IPS-15b (cell line): ENCODE data around the gene MYO1D.

Experiments used
- H3K27me3 ChIP-seq: one replicate; pipeline ENCODE4 v1.6.1; 2013; ENCODE audit warnings: low read length; ENCODE audit not compliant: control insufficient read depth, insufficient read depth
- H3K36me3 ChIP-seq: one replicate; pipeline ENCODE4 v1.6.1; 2013; ENCODE audit warnings: low read length; ENCODE audit not compliant: control insufficient read depth, insufficient read depth
- H3K4me1 ChIP-seq: one replicate; pipeline ENCODE4 v1.6.1; 2013; ENCODE audit warnings: mild to moderate bottlenecking, low read length; ENCODE audit not compliant: control insufficient read depth, insufficient read depth
- H3K4me3 ChIP-seq: one replicate; pipeline ENCODE4 v1.5.1; 2013; ENCODE audit warnings: low read depth, low read length
- H3K9ac ChIP-seq: one replicate; pipeline ENCODE4 v1.6.1; 2013; ENCODE audit warnings: low read depth, mild to moderate bottlenecking, low read length
- H3K9me3 ChIP-seq: one replicate; pipeline ENCODE4 v1.6.1; 2013; ENCODE audit warnings: mild to moderate bottlenecking, low read length; ENCODE audit not compliant: control insufficient read depth, insufficient read depth

Gene MYO1D

GRCh38 chr17:32481193-32481592, 395.7 kb downstream of the MYO1D start:
- no peaks in the 10 kb centered on the region for H3K27me3 ChIP-seq
- no peaks in the 10 kb centered on the region for H3K9me3 ChIP-seq
- peaks cover 31% of the 10 kb centered on the region for H3K36me3 ChIP-seq
- H3K4me1 ChIP-seq = peaks cover 8% of the 10 kb centered on the region
- no peak overlapping the region for H3K4me3 ChIP-seq
- no peak overlapping the region for H3K9ac ChIP-seq

DNA sequence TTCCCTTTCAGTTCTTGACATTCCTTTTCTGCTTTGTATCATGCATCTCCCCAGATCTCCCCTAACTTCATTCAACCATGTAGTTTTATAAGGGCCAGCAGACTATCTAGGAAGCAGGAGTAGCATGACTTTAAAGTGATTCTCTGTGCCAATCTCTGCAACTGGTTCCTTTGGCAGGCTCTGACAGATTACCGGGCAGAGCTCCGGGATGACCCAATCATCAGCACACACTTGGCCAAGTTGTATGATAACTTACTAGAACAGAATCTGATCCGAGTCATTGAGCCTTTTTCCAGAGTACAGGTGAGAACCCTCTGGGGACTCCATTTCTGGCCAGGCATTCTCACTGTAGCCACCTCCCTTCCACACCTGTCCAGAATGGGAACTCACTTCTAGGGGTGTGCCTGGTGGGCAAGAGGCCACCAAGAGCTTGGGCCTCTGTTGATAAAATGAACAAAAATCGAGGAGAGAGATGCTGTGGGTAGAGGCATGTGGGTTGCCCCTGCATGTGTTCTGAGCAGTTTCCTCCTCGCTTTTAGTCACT, 397.8 kb downstream of the MYO1D start:
- no peaks in the 10 kb centered on the region for H3K9me3 ChIP-seq
- H3K4me3 ChIP-seq = no peak overlapping the region
- H3K36me3 ChIP-seq = peaks cover 50% of the 10 kb centered on the region
- H3K9ac ChIP-seq = no peak overlapping the region
- H3K4me1 ChIP-seq = peaks cover 5% of the 10 kb centered on the region
- no peaks in the 10 kb centered on the region for H3K27me3 ChIP-seq

DNA sequence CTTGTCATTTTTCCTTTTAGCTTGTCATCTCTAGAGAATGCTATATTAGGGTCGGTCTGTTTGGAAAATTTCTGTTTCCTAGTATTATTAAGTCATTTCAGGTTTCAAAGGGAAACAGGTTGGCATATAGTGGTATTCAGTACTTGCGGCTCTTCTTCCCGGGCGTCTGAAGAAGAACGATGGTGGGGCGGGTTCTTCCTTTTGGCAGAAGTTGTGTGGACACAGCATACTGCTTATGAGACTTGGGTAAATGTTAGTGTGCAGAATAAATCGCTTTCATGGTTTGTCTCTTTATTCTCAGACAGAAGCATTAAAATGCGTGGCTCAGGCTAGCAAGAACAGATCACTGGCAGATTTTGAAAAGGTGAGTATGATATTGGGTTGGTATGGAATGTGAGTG, 399.7 kb downstream of the MYO1D start:
- H3K27me3 ChIP-seq = no peaks in the 10 kb centered on the region
- no peak overlapping the region for H3K9ac ChIP-seq
- H3K4me1 ChIP-seq = no peaks in the 10 kb centered on the region
- H3K9me3 ChIP-seq = no peaks in the 10 kb centered on the region
- H3K4me3 ChIP-seq = no peak overlapping the region
- peaks cover 62% of the 10 kb centered on the region for H3K36me3 ChIP-seq

DNA sequence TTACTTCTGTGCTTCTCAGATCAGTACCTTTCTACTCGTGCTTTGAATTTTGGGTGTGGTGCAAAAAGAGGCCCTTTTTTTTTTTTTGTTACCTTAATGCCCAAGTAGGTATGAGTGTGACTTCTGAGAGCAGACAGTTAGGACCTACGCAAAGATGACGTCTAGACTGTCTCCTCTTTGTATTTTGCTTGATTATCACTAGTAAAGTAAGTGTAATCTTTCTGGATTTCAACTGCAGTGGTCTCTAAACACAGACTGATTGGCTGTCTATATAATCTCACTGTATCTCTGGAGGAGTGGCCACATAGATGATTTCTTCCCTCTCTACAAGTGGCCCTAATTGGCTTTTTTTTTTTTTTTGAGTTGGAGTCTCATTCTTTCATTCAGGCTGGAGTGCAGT, 401.7 kb downstream of the MYO1D start:
- no peak overlapping the region for H3K4me3 ChIP-seq
- H3K27me3 ChIP-seq = no peaks in the 10 kb centered on the region
- no peaks in the 10 kb centered on the region for H3K4me1 ChIP-seq
- H3K9ac ChIP-seq = no peak overlapping the region
- H3K9me3 ChIP-seq = no peaks in the 10 kb centered on the region
- peaks cover 70% of the 10 kb centered on the region for H3K36me3 ChIP-seq

GRCh38 chr17:32471652-32472051, 405.3 kb downstream of the MYO1D start:
- Histone ChIP-seq H3K27me3 (no peaks in the 10 kb centered on the region), H3K9me3 (no peaks in the 10 kb centered on the region), H3K4me1 (no peaks in the 10 kb centered on the region), H3K36me3 (peaks cover 56% of the 10 kb centered on the region), H3K9ac (no peak overlapping the region), H3K4me3 (no peak overlapping the region)

DNA sequence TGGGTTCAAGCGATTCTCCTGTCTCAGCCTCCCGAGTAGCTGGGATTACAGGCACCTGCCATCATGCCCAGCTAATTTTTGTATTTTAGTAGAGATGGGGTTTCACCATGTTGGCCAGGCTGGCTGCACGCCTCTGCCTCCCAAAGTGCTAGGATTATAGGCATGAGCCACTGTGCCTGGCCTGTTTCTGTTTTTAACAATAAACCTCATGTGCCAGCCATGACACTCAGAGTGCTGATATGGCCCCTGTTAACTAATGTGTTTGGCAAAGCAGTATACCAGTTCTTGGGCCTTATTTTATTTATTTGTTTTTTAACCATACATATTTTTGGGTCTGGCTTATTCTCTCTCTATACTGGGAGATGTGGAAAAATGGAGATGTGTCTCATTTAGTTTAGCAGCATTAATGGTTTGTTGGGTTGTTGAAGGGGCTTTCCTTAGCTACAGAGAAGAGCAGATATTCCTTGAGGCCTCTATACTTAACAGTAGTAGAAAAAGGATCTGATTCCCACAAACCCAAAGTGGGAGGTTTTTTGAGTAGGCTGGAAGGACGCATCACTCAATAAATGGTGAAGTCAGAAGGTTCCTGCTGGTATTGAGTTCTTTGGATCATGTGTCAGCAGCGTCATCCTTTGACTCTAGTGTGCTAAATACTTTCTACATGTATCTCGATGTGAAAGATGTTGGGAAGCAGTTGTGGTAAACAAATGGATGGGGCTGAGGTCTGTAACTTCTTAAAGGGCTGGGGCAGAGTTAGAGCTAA, 406.3 kb downstream of the MYO1D start:
- H3K9me3 ChIP-seq = no peaks in the 10 kb centered on the region
- H3K27me3 ChIP-seq = no peaks in the 10 kb centered on the region
- no peak overlapping the region for H3K9ac ChIP-seq
- no peaks in the 10 kb centered on the region for H3K4me1 ChIP-seq
- no peak overlapping the region for H3K4me3 ChIP-seq
- H3K36me3 ChIP-seq = peaks cover 45% of the 10 kb centered on the region

DNA sequence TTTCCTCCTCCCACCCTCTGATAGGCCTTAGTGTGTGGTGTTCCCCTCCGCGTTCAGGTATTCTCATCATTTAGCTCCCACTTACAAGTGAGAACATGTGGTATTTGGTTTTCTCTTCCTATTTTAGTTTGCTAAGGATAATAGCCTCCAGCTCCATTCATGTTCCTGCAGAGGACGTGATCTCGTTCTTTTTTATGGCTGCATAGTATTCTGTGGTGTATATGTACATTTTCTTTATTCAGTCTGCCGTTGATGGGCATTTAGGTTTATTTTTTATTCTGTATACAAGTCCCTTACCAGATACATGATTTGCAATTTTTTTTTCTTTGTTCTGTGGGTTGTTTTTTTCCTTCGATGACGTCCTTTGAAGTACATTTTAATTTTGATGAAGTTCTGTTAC, 409.0 kb downstream of the MYO1D start:
- Histone ChIP-seq H3K9ac (no peak overlapping the region), H3K4me3 (no peak overlapping the region), H3K27me3 (no peaks in the 10 kb centered on the region), H3K36me3 (peaks cover 28% of the 10 kb centered on the region), H3K4me1 (no peaks in the 10 kb centered on the region), H3K9me3 (no peaks in the 10 kb centered on the region)

GRCh38 chr17:32464374-32464773, 412.6 kb downstream of the MYO1D start:
- Histone ChIP-seq H3K4me1 (no peaks in the 10 kb centered on the region), H3K9ac (no peak overlapping the region), H3K27me3 (no peaks in the 10 kb centered on the region), H3K9me3 (no peaks in the 10 kb centered on the region), H3K4me3 (no peak overlapping the region), H3K36me3 (peaks cover 22% of the 10 kb centered on the region)

DNA sequence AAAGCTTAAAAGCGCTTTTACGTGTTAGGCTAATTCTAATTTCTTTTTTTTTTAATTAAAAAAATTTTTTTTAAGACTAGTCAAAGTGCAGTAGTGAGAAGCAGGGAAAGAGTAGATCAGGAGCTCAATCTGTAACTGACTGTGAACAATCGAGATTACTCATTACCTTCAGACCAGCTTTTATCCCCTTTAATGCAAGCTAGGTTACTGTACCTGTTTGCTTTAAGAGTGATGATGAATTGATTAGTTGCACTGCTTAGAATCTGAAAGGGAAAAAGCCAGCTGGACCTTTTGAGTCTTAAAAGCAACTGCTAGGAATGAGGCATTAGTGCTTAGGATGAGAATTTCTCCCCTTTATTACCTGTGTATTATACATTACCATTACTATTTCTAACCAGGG, 413.6 kb downstream of the MYO1D start:
- Histone ChIP-seq H3K4me1 (no peaks in the 10 kb centered on the region), H3K36me3 (peaks cover 21% of the 10 kb centered on the region)

DNA sequence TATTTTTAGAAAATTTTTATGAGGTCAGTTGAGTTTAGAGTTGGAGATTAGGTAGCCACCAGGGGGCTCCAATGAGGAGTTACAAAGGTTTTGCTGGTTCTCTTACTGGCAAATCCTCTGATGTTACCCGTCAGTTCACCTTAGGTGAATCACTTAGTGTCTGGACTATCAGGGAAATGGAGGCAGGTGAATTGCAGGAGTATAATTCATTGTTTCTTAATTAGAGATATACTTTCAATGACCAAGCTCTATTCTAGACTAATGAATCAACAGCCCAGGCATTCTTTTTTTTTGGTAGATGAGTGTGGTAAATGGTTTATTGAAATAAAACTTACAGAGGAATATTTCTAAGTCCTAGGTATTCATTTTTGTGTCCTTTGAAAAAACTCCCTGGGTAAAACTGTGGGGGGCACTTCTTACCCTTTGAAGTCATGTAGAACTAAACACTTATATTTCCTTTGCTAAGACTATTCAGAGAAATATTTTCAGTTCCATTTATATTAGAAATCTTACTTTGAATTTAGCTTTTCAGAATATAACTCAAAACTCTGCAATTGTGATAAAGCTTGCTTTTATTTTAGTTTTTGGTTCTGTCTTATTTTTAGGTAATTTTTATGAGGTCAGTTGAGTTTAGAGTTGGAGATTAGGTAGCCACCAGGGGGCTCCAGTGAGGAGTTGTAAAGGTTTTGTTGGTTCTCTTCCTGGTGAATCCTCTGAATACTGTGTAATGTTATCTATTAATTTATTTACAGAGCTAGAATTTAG, 414.9 kb downstream of the MYO1D start:
- no peaks in the 10 kb centered on the region for H3K27me3 ChIP-seq
- H3K9ac ChIP-seq = no peak overlapping the region
- H3K4me3 ChIP-seq = no peak overlapping the region
- peaks cover 30% of the 10 kb centered on the region for H3K36me3 ChIP-seq
- no peaks in the 10 kb centered on the region for H3K4me1 ChIP-seq
- no peaks in the 10 kb centered on the region for H3K9me3 ChIP-seq

More for the DNA sequence above, 413.6 kb downstream of the MYO1D start:
- Histone ChIP-seq H3K9ac (no peak overlapping the region), H3K27me3 (no peaks in the 10 kb centered on the region), H3K4me3 (no peak overlapping the region), H3K9me3 (no peaks in the 10 kb centered on the region)

DNA sequence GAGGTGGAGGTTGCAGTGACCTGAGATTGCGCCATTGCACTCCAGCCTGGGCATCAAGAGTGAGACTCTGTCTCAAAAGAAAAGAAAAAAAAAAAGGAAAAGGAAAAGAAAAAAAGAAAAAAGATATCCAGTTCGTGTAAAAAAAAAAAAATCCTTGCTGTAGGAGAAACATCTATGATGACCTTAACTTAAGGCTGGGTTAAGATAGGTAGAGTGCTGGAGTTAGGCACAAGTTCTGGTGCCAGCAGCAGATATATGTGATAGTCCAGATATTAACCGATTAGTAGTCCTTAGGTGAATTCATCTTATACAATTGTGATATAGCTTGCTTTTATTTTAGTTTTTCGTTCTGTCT, 415.4 kb downstream of the MYO1D start:
- Histone ChIP-seq H3K36me3 (peaks cover 32% of the 10 kb centered on the region), H3K4me3 (no peak overlapping the region), H3K9ac (no peak overlapping the region), H3K27me3 (no peaks in the 10 kb centered on the region), H3K9me3 (no peaks in the 10 kb centered on the region), H3K4me1 (no peaks in the 10 kb centered on the region)

- Histone ChIP-seq H3K9ac (no peak overlapping the region), H3K4me3 (no peak overlapping the region), H3K36me3 (peaks cover 36% of the 10 kb centered on the region), H3K9me3 (no peaks in the 10 kb centered on the region), H3K27me3 (no peaks in the 10 kb centered on the region), H3K4me1 (no peaks in the 10 kb centered on the region)
Measured at GRCh38 chr17:32460054-32460453, 416.9 kb downstream of the MYO1D start.
